SK-N-SH treated with all-trans-retinoic acid at 6 μM for 48 hours (cell line): ENCODE measurements around the gene LRRC8C.

Experiments
- ATAC-seq: fragments of 200-7000 bp; cut with Tn5 transposase; 3 replicates; pipeline ENCODE4 v1.9.1; 2020; ENCODE audit warnings: mild to moderate bottlenecking, moderate library complexity
- ARNTL ChIP-seq: fragments of 450-650 bp; formaldehyde crosslinking; IDR thresholded peaks from 2 replicates; pipeline ENCODE4 v1.5.0; 2020; ENCODE audit warnings: low read depth, mild to moderate bottlenecking, moderate library complexity, borderline replicate concordance
- BACH2 ChIP-seq: fragments of 250-450 bp; sonication (Bioruptor Pico); IDR thresholded peaks from 2 replicates; pipeline ENCODE4 v1.9.0; 2021; ENCODE audit warnings: mild to moderate bottlenecking, borderline replicate concordance
- CSDC2 ChIP-seq: fragments of 250-450 bp; sonication (Bioruptor Pico); IDR thresholded peaks from 2 replicates; pipeline ENCODE4 v1.5.0; 2020; ENCODE audit warnings: mild to moderate bottlenecking, moderate library complexity
- ESRRG ChIP-seq: fragments of 250-450 bp; sonication (Bioruptor Pico); IDR thresholded peaks from 2 replicates; pipeline ENCODE4 v1.6.1; 2021; ENCODE audit warnings: mild to moderate bottlenecking
- GLIS3 ChIP-seq: fragments of 250-450 bp; sonication (Bioruptor Pico); IDR thresholded peaks from 2 replicates; pipeline ENCODE4 v1.5.0; 2020; ENCODE audit warnings: mild to moderate bottlenecking, moderate library complexity
- ISL1 ChIP-seq: fragments of 250-450 bp; sonication (Bioruptor Pico); IDR thresholded peaks from 2 replicates; pipeline ENCODE4 v2.1.2; 2022; ENCODE audit warnings: mild to moderate bottlenecking, moderate library complexity
- OSR1 ChIP-seq: fragments of 250-450 bp; sonication (Bioruptor Pico); IDR thresholded peaks from 2 replicates; pipeline ENCODE4 v1.8.0; 2022; ENCODE audit warnings: moderate library complexity, mild to moderate bottlenecking, inconsistent platforms
- PPARA ChIP-seq: fragments of 250-450 bp; sonication (Bioruptor Pico); IDR thresholded peaks from 2 replicates; pipeline ENCODE4 v1.5.0; 2020; ENCODE audit warnings: mild to moderate bottlenecking, borderline replicate concordance
- RARB ChIP-seq: fragments of 250-450 bp; sonication (Bioruptor Pico); IDR thresholded peaks from 2 replicates; pipeline ENCODE4 v1.8.0; 2021; ENCODE audit warnings: mild to moderate bottlenecking, moderate library complexity
- SNAI2 ChIP-seq: fragments of 250-450 bp; sonication (Bioruptor Pico); IDR thresholded peaks from 2 replicates; pipeline ENCODE4 v1.5.0; 2020; ENCODE audit warnings: mild to moderate bottlenecking, moderate library complexity
- TCF4 ChIP-seq: fragments of 250-450 bp; sonication (Bioruptor Pico); IDR thresholded peaks from 2 replicates; pipeline ENCODE4 v1.8.0; 2021; ENCODE audit warnings: mild to moderate bottlenecking, moderate library complexity, borderline replicate concordance
- ZC3H10 ChIP-seq: fragments of 250-450 bp; sonication (Bioruptor Pico); IDR thresholded peaks from 2 replicates; pipeline ENCODE4 v1.5.1; 2021; ENCODE audit warnings: mild to moderate bottlenecking, moderate library complexity
- ZFP3 ChIP-seq: fragments of 250-450 bp; sonication (Bioruptor Pico); IDR thresholded peaks from 2 replicates; pipeline ENCODE4 v1.5.0; 2020; ENCODE audit warnings: mild to moderate bottlenecking, moderate library complexity
- ZFP30 ChIP-seq: fragments of 450-650 bp; formaldehyde crosslinking; IDR thresholded peaks from 2 replicates; pipeline ENCODE4 v1.5.0; 2022; ENCODE audit warnings: mild to moderate bottlenecking, moderate library complexity
- ZNF565 ChIP-seq: fragments of 450-650 bp; formaldehyde crosslinking; conservative IDR thresholded peaks from 2 replicates; pipeline ENCODE4 v1.5.0; 2020; ENCODE audit warnings: low read depth, mild to moderate bottlenecking, moderate library complexity
- ZNF70 ChIP-seq: fragments of 450-650 bp; formaldehyde crosslinking; IDR thresholded peaks from 2 replicates; pipeline ENCODE4 v1.5.0; 2020; ENCODE audit warnings: mild to moderate bottlenecking, moderate library complexity
- ZNF8 ChIP-seq: fragments of 450-650 bp; formaldehyde crosslinking; IDR thresholded peaks from 2 replicates; pipeline ENCODE4 v1.5.0; 2020; ENCODE audit warnings: mild to moderate bottlenecking, moderate library complexity
- TF ChIP-seq, protein P1 (sequence below): fragments of 250-450 bp; sonication (Bioruptor Pico); IDR thresholded peaks from 2 replicates; pipeline ENCODE4 v1.8.0; 2021; ENCODE audit warnings: low read depth, mild to moderate bottlenecking, moderate library complexity, borderline replicate concordance
- TF ChIP-seq, protein P2 (sequence below): fragments of 250-450 bp; sonication (Bioruptor Pico); IDR thresholded peaks from 2 replicates; pipeline ENCODE4 v1.5.1; 2020; ENCODE audit warnings: low read depth, mild to moderate bottlenecking, moderate library complexity
- TF ChIP-seq, protein P3 (sequence below): fragments of 250-450 bp; sonication (Bioruptor Pico); IDR thresholded peaks from 2 replicates; pipeline ENCODE4 v1.8.0; 2020; ENCODE audit warnings: mild to moderate bottlenecking, moderate library complexity, borderline replicate concordance
- TF ChIP-seq, protein P4 (sequence below): fragments of 250-450 bp; sonication (Bioruptor Pico); IDR thresholded peaks from 2 replicates; pipeline ENCODE4 v1.5.1; 2021; ENCODE audit warnings: mild to moderate bottlenecking, moderate library complexity
- TF ChIP-seq, protein P5 (sequence below): fragments of 250-450 bp; sonication (Bioruptor Pico); IDR thresholded peaks from 2 replicates; pipeline ENCODE4 v1.5.0; 2020; ENCODE audit warnings: mild to moderate bottlenecking, moderate library complexity

Gene LRRC8C

DNA sequence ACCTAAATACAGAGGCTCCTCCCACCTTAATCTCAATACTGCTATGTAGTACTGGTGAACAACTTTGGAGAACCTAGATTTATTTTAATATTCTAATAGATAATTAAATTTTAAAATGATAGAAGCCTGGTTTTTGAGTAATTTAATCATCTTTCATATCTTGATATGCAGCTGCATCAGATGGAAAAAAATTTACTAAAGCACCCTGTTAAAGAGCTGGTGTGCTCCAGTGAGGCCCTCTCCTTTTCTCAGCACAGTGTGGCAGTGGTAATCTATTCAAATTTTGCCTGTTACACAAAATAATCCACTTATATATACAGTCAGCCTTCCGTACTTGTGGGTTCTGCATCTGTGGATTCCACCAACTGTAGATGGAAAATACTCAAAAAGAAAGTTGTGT, 82.8 kb downstream of the LRRC8C start:
- TF ChIP-seq ISL1 (CRISPR knock-in tag), result peak; percentile 40; the same call in 1 of the 2 replicates
- TF ChIP-seq, protein P1, sequence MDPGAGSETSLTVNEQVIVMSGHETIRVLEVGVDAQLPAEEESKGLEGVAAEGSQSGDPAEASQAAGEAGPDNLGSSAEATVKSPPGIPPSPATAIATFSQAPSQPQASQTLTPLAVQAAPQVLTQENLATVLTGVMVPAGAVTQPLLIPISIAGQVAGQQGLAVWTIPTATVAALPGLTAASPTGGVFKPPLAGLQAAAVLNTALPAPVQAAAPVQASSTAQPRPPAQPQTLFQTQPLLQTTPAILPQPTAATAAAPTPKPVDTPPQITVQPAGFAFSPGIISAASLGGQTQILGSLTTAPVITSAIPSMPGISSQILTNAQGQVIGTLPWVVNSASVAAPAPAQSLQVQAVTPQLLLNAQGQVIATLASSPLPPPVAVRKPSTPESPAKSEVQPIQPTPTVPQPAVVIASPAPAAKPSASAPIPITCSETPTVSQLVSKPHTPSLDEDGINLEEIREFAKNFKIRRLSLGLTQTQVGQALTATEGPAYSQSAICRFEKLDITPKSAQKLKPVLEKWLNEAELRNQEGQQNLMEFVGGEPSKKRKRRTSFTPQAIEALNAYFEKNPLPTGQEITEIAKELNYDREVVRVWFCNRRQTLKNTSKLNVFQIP (CRISPR knock-in tag), result no peak
- no peak for TF ChIP-seq GLIS3 (CRISPR knock-in tag)
- no peak for TF ChIP-seq ZNF565 (CRISPR knock-in tag)
- no peak for TF ChIP-seq ESRRG (CRISPR knock-in tag)
- TF ChIP-seq ZC3H10 (CRISPR knock-in tag), result no peak
- TF ChIP-seq SNAI2 (CRISPR knock-in tag), result no peak
- TF ChIP-seq, protein P2, sequence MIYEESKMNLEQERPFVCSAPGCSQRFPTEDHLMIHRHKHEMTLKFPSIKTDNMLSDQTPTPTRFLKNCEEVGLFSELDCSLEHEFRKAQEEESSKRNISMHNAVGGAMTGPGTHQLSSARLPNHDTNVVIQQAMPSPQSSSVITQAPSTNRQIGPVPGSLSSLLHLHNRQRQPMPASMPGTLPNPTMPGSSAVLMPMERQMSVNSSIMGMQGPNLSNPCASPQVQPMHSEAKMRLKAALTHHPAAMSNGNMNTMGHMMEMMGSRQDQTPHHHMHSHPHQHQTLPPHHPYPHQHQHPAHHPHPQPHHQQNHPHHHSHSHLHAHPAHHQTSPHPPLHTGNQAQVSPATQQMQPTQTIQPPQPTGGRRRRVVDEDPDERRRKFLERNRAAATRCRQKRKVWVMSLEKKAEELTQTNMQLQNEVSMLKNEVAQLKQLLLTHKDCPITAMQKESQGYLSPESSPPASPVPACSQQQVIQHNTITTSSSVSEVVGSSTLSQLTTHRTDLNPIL (CRISPR knock-in tag), result no peak
- TF ChIP-seq, protein P3, sequence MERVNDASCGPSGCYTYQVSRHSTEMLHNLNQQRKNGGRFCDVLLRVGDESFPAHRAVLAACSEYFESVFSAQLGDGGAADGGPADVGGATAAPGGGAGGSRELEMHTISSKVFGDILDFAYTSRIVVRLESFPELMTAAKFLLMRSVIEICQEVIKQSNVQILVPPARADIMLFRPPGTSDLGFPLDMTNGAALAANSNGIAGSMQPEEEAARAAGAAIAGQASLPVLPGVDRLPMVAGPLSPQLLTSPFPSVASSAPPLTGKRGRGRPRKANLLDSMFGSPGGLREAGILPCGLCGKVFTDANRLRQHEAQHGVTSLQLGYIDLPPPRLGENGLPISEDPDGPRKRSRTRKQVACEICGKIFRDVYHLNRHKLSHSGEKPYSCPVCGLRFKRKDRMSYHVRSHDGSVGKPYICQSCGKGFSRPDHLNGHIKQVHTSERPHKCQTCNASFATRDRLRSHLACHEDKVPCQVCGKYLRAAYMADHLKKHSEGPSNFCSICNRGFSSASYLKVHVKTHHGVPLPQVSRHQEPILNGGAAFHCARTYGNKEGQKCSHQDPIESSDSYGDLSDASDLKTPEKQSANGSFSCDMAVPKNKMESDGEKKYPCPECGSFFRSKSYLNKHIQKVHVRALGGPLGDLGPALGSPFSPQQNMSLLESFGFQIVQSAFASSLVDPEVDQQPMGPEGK (CRISPR knock-in tag), result no peak
- no peak for TF ChIP-seq CSDC2 (CRISPR knock-in tag)
- TF ChIP-seq, protein P4, sequence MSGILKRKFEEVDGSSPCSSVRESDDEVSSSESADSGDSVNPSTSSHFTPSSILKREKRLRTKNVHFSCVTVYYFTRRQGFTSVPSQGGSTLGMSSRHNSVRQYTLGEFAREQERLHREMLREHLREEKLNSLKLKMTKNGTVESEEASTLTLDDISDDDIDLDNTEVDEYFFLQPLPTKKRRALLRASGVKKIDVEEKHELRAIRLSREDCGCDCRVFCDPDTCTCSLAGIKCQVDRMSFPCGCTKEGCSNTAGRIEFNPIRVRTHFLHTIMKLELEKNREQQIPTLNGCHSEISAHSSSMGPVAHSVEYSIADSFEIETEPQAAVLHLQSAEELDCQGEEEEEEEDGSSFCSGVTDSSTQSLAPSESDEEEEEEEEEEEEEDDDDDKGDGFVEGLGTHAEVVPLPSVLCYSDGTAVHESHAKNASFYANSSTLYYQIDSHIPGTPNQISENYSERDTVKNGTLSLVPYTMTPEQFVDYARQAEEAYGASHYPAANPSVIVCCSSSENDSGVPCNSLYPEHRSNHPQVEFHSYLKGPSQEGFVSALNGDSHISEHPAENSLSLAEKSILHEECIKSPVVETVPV (CRISPR knock-in tag), result no peak
- no peak for TF ChIP-seq RARB (CRISPR knock-in tag)
- TF ChIP-seq ZFP3 (CRISPR knock-in tag), result no peak
- peak; percentile 82 for TF ChIP-seq TCF4 (CRISPR knock-in tag)
- TF ChIP-seq PPARA (CRISPR knock-in tag), result no peak
- no peak for TF ChIP-seq OSR1
- no peak for TF ChIP-seq ZFP30 (CRISPR knock-in tag)
- ATAC-seq, result no peak; the same call in 2 of the 3 replicates

DNA sequence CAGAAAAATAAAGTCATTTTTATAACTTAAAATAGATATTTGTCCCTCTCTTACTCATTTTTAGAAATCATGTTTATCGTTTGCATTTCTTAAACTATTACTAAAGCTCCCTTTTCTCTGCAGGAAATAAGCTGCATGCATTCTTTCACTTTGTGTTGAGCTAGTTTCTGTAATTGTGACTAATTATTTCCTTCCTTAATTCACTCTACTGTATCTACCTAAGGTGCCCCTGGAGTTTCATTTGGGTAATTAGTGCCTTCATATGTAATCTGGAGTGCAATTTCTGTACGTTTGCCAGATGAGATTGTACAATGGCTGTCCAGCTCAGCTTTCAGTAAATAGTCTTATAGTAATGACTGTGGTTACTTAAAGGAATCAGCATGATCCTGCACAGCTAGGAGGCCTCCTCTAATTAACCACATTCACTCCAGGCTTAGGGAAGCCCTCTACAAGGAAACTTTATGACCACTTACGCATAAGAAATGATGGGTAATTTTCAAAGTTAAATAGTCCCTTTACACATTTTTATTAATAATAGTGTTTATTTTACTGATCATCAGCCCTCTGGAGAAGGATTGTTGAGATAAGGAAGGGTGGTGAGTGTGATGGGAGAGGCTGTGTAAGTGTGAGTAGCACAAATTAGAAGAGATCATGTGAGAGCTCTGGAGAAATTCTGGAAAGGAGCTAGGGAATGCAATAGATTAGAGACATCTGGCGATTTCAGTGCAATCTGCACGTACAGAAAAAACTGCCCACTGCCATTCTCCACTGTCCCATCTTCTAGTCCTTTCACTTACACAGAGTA, 86.8 kb downstream of the LRRC8C start:
- no peak for TF ChIP-seq PPARA (CRISPR knock-in tag)
- TF ChIP-seq SNAI2 (CRISPR knock-in tag), result no peak
- no peak for TF ChIP-seq GLIS3 (CRISPR knock-in tag)
- no peak for TF ChIP-seq ZNF565 (CRISPR knock-in tag)
- no peak for TF ChIP-seq ESRRG (CRISPR knock-in tag)
- TF ChIP-seq, protein P2 (CRISPR knock-in tag), result no peak
- ATAC-seq, result peak; percentile 83

DNA sequence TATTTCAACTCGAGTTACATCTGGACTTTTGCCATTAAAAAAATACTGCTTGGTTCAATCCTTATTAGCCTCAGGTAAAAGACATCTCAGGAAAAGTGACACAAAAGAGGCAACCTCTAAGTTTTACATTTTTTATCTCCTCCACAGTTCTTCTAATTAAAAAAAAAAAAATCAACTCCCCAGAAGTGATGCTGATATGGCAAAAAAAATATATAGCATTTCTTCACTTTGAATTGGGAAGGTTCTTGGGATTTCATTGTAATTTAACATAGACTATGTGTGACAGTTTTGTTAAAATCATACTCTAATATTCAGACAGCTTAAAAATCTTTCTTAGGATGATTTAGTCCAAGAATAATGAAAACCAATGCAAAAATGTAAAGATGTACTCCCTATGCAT, 87.9 kb downstream of the LRRC8C start:
- no peak for ATAC-seq
- no peak for TF ChIP-seq GLIS3 (CRISPR knock-in tag)
- no peak for TF ChIP-seq ARNTL (CRISPR knock-in tag)
- TF ChIP-seq, protein P1 (CRISPR knock-in tag), result no peak
- TF ChIP-seq, protein P5, sequence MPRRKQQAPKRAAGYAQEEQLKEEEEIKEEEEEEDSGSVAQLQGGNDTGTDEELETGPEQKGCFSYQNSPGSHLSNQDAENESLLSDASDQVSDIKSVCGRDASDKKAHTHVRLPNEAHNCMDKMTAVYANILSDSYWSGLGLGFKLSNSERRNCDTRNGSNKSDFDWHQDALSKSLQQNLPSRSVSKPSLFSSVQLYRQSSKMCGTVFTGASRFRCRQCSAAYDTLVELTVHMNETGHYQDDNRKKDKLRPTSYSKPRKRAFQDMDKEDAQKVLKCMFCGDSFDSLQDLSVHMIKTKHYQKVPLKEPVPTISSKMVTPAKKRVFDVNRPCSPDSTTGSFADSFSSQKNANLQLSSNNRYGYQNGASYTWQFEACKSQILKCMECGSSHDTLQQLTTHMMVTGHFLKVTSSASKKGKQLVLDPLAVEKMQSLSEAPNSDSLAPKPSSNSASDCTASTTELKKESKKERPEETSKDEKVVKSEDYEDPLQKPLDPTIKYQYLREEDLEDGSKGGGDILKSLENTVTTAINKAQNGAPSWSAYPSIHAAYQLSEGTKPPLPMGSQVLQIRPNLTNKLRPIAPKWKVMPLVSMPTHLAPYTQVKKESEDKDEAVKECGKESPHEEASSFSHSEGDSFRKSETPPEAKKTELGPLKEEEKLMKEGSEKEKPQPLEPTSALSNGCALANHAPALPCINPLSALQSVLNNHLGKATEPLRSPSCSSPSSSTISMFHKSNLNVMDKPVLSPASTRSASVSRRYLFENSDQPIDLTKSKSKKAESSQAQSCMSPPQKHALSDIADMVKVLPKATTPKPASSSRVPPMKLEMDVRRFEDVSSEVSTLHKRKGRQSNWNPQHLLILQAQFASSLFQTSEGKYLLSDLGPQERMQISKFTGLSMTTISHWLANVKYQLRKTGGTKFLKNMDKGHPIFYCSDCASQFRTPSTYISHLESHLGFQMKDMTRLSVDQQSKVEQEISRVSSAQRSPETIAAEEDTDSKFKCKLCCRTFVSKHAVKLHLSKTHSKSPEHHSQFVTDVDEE (CRISPR knock-in tag), result no peak
- TF ChIP-seq, protein P2 (CRISPR knock-in tag), result no peak
- no peak for TF ChIP-seq ZC3H10 (CRISPR knock-in tag)
- no peak for TF ChIP-seq ISL1 (CRISPR knock-in tag)
- TF ChIP-seq ZNF8 (CRISPR knock-in tag), result no peak
- no peak for TF ChIP-seq SNAI2 (CRISPR knock-in tag)
- TF ChIP-seq CSDC2 (CRISPR knock-in tag), result no peak
- no peak for TF ChIP-seq TCF4 (CRISPR knock-in tag)
- TF ChIP-seq ESRRG (CRISPR knock-in tag), result no peak
- TF ChIP-seq ZFP30 (CRISPR knock-in tag), result no peak
- no peak for TF ChIP-seq BACH2
- no peak for TF ChIP-seq RARB (CRISPR knock-in tag)
- TF ChIP-seq ZNF70 (CRISPR knock-in tag), result no peak
